Measurements from ENCODE around the gene TXLNB. TPM values are rescaled to one million over a fixed set of nuclear protein-coding genes. Genes with fewer than 3 reads are reported as not detected.
"Not testable (repeated sequence)": the region's sequence is repeated elsewhere in the genome, so short reads cannot be mapped to it uniquely, and the experiment has no call there.

TXLNB gene
- total RNA-seq, 1 experiment from 2014 or later: 0.15 TPM

DNA sequence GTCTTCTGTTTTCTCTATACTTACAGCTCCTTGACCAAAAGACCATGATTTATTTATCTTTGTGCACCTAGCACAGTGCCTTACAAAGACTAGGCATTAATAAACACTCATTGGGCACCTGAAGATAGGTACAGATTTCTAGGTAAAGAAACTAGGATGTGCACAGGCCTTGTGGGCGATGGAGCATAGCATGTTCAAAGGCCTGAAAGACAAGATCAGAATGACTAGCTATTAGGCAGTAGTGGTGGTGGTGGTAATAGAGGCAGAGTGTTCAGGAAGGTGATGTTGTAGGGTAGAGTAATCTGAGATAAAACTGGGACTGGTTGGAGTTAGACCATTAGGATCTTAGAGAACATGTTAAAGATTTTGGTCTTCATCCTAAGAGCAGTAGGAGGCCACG lies 3.9 kb downstream of the TXLNB start (continued):
- TF ChIP-seq, protein P1, sequence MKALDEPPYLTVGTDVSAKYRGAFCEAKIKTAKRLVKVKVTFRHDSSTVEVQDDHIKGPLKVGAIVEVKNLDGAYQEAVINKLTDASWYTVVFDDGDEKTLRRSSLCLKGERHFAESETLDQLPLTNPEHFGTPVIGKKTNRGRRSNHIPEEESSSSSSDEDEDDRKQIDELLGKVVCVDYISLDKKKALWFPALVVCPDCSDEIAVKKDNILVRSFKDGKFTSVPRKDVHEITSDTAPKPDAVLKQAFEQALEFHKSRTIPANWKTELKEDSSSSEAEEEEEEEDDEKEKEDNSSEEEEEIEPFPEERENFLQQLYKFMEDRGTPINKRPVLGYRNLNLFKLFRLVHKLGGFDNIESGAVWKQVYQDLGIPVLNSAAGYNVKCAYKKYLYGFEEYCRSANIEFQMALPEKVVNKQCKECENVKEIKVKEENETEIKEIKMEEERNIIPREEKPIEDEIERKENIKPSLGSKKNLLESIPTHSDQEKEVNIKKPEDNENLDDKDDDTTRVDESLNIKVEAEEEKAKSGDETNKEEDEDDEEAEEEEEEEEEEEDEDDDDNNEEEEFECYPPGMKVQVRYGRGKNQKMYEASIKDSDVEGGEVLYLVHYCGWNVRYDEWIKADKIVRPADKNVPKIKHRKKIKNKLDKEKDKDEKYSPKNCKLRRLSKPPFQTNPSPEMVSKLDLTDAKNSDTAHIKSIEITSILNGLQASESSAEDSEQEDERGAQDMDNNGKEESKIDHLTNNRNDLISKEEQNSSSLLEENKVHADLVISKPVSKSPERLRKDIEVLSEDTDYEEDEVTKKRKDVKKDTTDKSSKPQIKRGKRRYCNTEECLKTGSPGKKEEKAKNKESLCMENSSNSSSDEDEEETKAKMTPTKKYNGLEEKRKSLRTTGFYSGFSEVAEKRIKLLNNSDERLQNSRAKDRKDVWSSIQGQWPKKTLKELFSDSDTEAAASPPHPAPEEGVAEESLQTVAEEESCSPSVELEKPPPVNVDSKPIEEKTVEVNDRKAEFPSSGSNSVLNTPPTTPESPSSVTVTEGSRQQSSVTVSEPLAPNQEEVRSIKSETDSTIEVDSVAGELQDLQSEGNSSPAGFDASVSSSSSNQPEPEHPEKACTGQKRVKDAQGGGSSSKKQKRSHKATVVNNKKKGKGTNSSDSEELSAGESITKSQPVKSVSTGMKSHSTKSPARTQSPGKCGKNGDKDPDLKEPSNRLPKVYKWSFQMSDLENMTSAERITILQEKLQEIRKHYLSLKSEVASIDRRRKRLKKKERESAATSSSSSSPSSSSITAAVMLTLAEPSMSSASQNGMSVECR (CRISPR knock-in tag; IDR thresholded peaks at IDR 0.05; ENCODE audit: borderline replicate concordance): no peak
- TF ChIP-seq MAX (CRISPR knock-in tag; IDR thresholded peaks at IDR 0.05): no peak

- H3K36me3 Mint-ChIP-seq; H3K27ac Mint-ChIP-seq; DNase-seq (ENCODE audit: low spot score); H3K27me3 Mint-ChIP-seq (ENCODE audit: low read depth); H3K4me3 Mint-ChIP-seq; ATAC-seq; POLR2A ChIA-PET; H3K4me1 Mint-ChIP-seq: not testable (repeated sequence)
- CTCF ChIA-PET: interaction anchor here (1.5 kb wide), 1 partner anchor 36 kb away, joined by 6 read pairs; no protein-coding TSS in a partner anchor
- peaks cover 16% of the 10 kb centered on the region; the same call in 1 of the 2 replicates for H3K9me3 Mint-ChIP-seq
Observed at GRCh38 chr6:139286438-139286837, 5.4 kb downstream of the TXLNB start.

- DNase-seq (ENCODE audit: low spot score) (no peak), ATAC-seq (no peak)
- Mint-ChIP-seq H3K9me3 (peaks cover 16% of the 10 kb centered on the region; the same call in 1 of the 2 replicates), H3K4me3 (no peak overlapping the region), H3K27me3 (ENCODE audit: low read depth) (no peaks in the 10 kb centered on the region), H3K27ac (no peak overlapping the region), H3K4me1 (no peaks in the 10 kb centered on the region), H3K36me3 (no peaks in the 10 kb centered on the region)
- ChIA-PET CTCF (no interaction called here), POLR2A (no interaction called here)
- no peak for TF ChIP-seq USF2 (CRISPR knock-in tag; IDR thresholded peaks at IDR 0.05)
- TF ChIP-seq JUN (CRISPR knock-in tag; IDR thresholded peaks at IDR 0.05): no peak
- TF ChIP-seq, protein P2, sequence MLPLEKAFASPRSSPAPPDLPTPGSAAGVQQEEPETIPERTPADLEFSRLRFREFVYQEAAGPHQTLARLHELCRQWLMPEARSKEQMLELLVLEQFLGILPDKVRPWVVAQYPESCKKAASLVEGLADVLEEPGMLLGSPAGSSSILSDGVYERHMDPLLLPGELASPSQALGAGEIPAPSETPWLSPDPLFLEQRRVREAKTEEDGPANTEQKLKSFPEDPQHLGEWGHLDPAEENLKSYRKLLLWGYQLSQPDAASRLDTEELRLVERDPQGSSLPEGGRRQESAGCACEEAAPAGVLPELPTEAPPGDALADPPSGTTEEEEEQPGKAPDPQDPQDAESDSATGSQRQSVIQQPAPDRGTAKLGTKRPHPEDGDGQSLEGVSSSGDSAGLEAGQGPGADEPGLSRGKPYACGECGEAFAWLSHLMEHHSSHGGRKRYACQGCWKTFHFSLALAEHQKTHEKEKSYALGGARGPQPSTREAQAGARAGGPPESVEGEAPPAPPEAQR (CRISPR knock-in tag; IDR thresholded peaks at IDR 0.05): no peak
- TF ChIP-seq SP1 (CRISPR knock-in tag; conservative IDR thresholded peaks at IDR 0.05): no peak
- no peak for TF ChIP-seq STAT6 (CRISPR knock-in tag; conservative IDR thresholded peaks at IDR 0.05; ENCODE audit: low read depth)
- no peak for TF ChIP-seq MAX (CRISPR knock-in tag; IDR thresholded peaks at IDR 0.05)
- TF ChIP-seq NFYB (CRISPR knock-in tag; conservative IDR thresholded peaks at IDR 0.05; ENCODE audit: low read depth): no peak
- TF ChIP-seq FOXP1 (CRISPR knock-in tag; IDR thresholded peaks at IDR 0.05; ENCODE audit: borderline replicate concordance): no peak
Observed at GRCh38 chr6:139285590-139285989, 6.2 kb downstream of the TXLNB start.

DNA sequence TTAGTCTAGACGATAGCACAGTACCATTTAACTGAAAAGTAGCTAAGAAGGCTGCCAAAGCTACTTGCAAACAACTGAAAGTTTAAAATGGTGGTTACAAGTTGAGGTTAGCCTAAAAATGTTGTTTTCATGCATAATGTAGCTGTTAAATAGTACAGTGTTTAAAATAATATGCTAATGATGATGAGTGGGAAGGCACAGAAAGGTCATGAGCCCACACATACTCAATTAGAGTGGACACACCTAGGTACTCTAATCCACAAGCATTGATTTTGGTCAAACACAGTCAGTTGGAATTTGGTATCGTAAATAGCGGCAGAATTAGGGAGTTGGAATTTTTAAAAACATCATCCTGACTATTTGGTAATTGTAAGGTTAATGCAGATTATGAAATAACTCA lies 7.0 kb downstream of the TXLNB start:
- H3K36me3 Mint-ChIP-seq: no peaks in the 10 kb centered on the region
- no peak overlapping the region for H3K4me3 Mint-ChIP-seq
- no peak overlapping the region for H3K27ac Mint-ChIP-seq
- ATAC-seq (no peak), DNase-seq (ENCODE audit: low spot score) (no peak)
- TF ChIP-seq, protein P3, sequence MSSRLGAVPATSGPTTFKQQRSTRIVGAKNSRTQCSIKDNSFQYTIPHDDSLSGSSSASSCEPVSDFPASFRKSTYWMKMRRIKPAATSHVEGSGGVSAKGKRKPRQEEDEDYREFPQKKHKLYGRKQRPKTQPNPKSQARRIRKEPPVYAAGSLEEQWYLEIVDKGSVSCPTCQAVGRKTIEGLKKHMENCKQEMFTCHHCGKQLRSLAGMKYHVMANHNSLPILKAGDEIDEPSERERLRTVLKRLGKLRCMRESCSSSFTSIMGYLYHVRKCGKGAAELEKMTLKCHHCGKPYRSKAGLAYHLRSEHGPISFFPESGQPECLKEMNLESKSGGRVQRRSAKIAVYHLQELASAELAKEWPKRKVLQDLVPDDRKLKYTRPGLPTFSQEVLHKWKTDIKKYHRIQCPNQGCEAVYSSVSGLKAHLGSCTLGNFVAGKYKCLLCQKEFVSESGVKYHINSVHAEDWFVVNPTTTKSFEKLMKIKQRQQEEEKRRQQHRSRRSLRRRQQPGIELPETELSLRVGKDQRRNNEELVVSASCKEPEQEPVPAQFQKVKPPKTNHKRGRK (CRISPR knock-in tag; IDR thresholded peaks at IDR 0.05; ENCODE audit: borderline replicate concordance): no peak
- no peaks in the 10 kb centered on the region for H3K4me1 Mint-ChIP-seq
- H3K9me3 Mint-ChIP-seq: peaks cover 16% of the 10 kb centered on the region; the same call in 1 of the 2 replicates
- no peaks in the 10 kb centered on the region for H3K27me3 Mint-ChIP-seq (ENCODE audit: low read depth)
- CTCF ChIA-PET: interaction anchor here (1.3 kb wide), 1 partner anchor 34 kb away, joined by 3 read pairs; no protein-coding TSS in a partner anchor
- POLR2A ChIA-PET: no interaction called here

Data from WTC11 (cell line).